Measurements from ENCODE around the gene CCZ1B.
"Not testable (repeated sequence)": the region's sequence is repeated elsewhere in the genome, so short reads cannot be mapped to it uniquely, and the experiment has no call there.

CCZ1B gene

GRCh38 chr7:6826151-6826550, at the start of gene CCZ1B:
Gene CCZ1B, minus strand, starts transcription at chr7:6826275. Its CDS starts 78 bp downstream, at chr7:6826197.
- peak; percentile 72 for DNase-seq

- DNase-seq: not testable (repeated sequence)
Observed at GRCh38 chr7:6875022-6875421, 48.9 kb upstream of the CCZ1B start.

- not testable (repeated sequence) for DNase-seq
Observed at GRCh38 chr7:6872246-6872945, 46.3 kb upstream of the CCZ1B start.

GRCh38 chr7:6871421-6872144, 45.5 kb upstream of the CCZ1B start:
- DNase-seq: not testable (repeated sequence)

- not testable (repeated sequence) for DNase-seq
Observed at GRCh38 chr7:6864751-6865150, 38.7 kb upstream of the CCZ1B start.

- not testable (repeated sequence) for DNase-seq
Observed at GRCh38 chr7:6864188-6864587, 38.1 kb upstream of the CCZ1B start.

- not testable (repeated sequence) for DNase-seq
Observed at GRCh38 chr7:6862876-6863275, 36.8 kb upstream of the CCZ1B start.

- peak; percentile 71 for DNase-seq
Observed at GRCh38 chr7:6857721-6858314, 31.7 kb upstream of the CCZ1B start.

GRCh38 chr7:6855563-6856131, 29.6 kb upstream of the CCZ1B start:
- DNase-seq: not testable (repeated sequence)

GRCh38 chr7:6854747-6855562, 28.9 kb upstream of the CCZ1B start:
- not testable (repeated sequence) for DNase-seq

- not testable (repeated sequence) for DNase-seq
Observed at GRCh38 chr7:6853681-6854080, 27.6 kb upstream of the CCZ1B start.

- not testable (repeated sequence) for DNase-seq
Observed at GRCh38 chr7:6849127-6849526, 23.1 kb upstream of the CCZ1B start.

- not testable (repeated sequence) for DNase-seq
Observed at GRCh38 chr7:6847751-6848150, 21.7 kb upstream of the CCZ1B start.

- DNase-seq: not testable (repeated sequence)
Observed at GRCh38 chr7:6845971-6846449, 19.9 kb upstream of the CCZ1B start.

GRCh38 chr7:6843654-6844053, 17.6 kb upstream of the CCZ1B start:
- not testable (repeated sequence) for DNase-seq

GRCh38 chr7:6843092-6843491, 17.0 kb upstream of the CCZ1B start:
- DNase-seq: not testable (repeated sequence)

GRCh38 chr7:6842278-6842921, 16.3 kb upstream of the CCZ1B start:
- not testable (repeated sequence) for DNase-seq

- not testable (repeated sequence) for DNase-seq
Observed at GRCh38 chr7:6837081-6837480, 11.0 kb upstream of the CCZ1B start.

GRCh38 chr7:6835521-6835920, 9.4 kb upstream of the CCZ1B start:
- not testable (repeated sequence) for DNase-seq

- DNase-seq: no peak
Observed at GRCh38 chr7:6833636-6834035, 7.6 kb upstream of the CCZ1B start.

- DNase-seq: no peak
Observed at GRCh38 chr7:6831018-6831725, 5.1 kb upstream of the CCZ1B start.
